K562 (cell line): ENCODE data around the gene RYK. TPM values are rescaled to one million over a fixed set of nuclear protein-coding genes. Genes with fewer than 3 reads are reported as not detected.

ENCODE experiments used
- ARID1B ChIP-seq: fragments of 450-650 bp; IDR thresholded peaks from 2 replicates; pipeline ENCODE4 v1.6.1; 2016; ENCODE audit warnings: antibody characterized with exemption, mild to moderate bottlenecking, inconsistent platforms
- BDP1 ChIP-seq: IDR thresholded peaks from 3 replicates; pipeline ENCODE4 v1.6.1; 2011; ENCODE audit not compliant: insufficient read length, insufficient read depth
- CBFB ChIP-seq: sonication (generic); formaldehyde crosslinking; IDR thresholded peaks from 2 replicates; pipeline ENCODE4 v1.4.0; 2020; ENCODE audit warnings: mild to moderate bottlenecking, missing genetic modification reagents
- CHAMP1 ChIP-seq: fragments of 450-650 bp; IDR thresholded peaks from 2 replicates; pipeline ENCODE4 v1.6.1; 2016; ENCODE audit warnings: mild to moderate bottlenecking
- DDX20 ChIP-seq: fragments of 450-650 bp; IDR thresholded peaks from 2 replicates; pipeline ENCODE4 v1.6.1; 2016; ENCODE audit warnings: missing genetic modification characterization, low read depth, mild to moderate bottlenecking, missing compliant biosample characterization, moderate library complexity
- ESRRB ChIP-seq: fragments of 250-450 bp; sonication (Bioruptor Pico); IDR thresholded peaks from 2 replicates; pipeline ENCODE4 v1.5.0; 2020; ENCODE audit warnings: mild to moderate bottlenecking, moderate library complexity, borderline replicate concordance
- ETV5 ChIP-seq: sonication (generic); formaldehyde crosslinking; IDR thresholded peaks from 2 replicates; pipeline ENCODE4 v1.4.0; 2020; ENCODE audit warnings: low read depth, mild to moderate bottlenecking, missing genetic modification reagents
- FOXJ3 ChIP-seq: sonication (generic); formaldehyde crosslinking; IDR thresholded peaks from 2 replicates; pipeline ENCODE4 v1.4.0; 2020; ENCODE audit warnings: mild to moderate bottlenecking, missing genetic modification reagents
- GMEB1 ChIP-seq: fragments of 250-450 bp; sonication (Bioruptor Pico); IDR thresholded peaks from 2 replicates; pipeline ENCODE4 v1.4.0; 2020; ENCODE audit warnings: mild to moderate bottlenecking
- HNRNPLL ChIP-seq: fragments of 200-400 bp; formaldehyde crosslinking; IDR thresholded peaks from 2 replicates; pipeline ENCODE4 v1.6.1; 2017; ENCODE audit warnings: low read length, low read depth, mild to moderate bottlenecking; ENCODE audit not compliant: poor library complexity, severe bottlenecking
- LARP7 ChIP-seq: fragments of 450-650 bp; IDR thresholded peaks from 2 replicates; pipeline ENCODE4 v1.6.1; 2016
- MTA1 ChIP-seq: fragments of 450-650 bp; IDR thresholded peaks from 2 replicates; pipeline ENCODE4 v1.6.1; 2017; ENCODE audit warnings: borderline replicate concordance
- NELFE ChIP-seq: IDR thresholded peaks from 2 replicates; pipeline ENCODE4 v1.6.1; 2011; ENCODE audit warnings: mild to moderate bottlenecking; ENCODE audit not compliant: insufficient read depth, insufficient read length
- PHB ChIP-seq: fragments of 250-450 bp; sonication (Bioruptor Pico); IDR thresholded peaks from 2 replicates; pipeline ENCODE4 v1.5.0; 2021
- PURB ChIP-seq: sonication (generic); formaldehyde crosslinking; IDR thresholded peaks from 2 replicates; pipeline ENCODE4 v1.9.0; 2021; ENCODE audit warnings: low read depth, mild to moderate bottlenecking, missing genetic modification reagents
- RAD51 ChIP-seq: fragments of 450-650 bp; IDR thresholded peaks from 2 replicates; pipeline ENCODE4 v1.7.1; 2016; ENCODE audit warnings: low read depth, mild to moderate bottlenecking, borderline replicate concordance
- RBM14 ChIP-seq: fragments of 200-400 bp; formaldehyde crosslinking; IDR thresholded peaks from 2 replicates; pipeline ENCODE4 v1.6.1; 2018; ENCODE audit warnings: low read depth, mild to moderate bottlenecking, low read length, moderate library complexity, borderline replicate concordance; ENCODE audit not compliant: insufficient read depth
- SIX5 ChIP-seq, 2 experiments: IDR thresholded peaks; 2 replicates each; pipeline ENCODE4 v1.6.1; 2011; ENCODE audit warnings: low read length in 2 of 2, borderline replicate concordance in 1 of 2, low read depth in 1 of 2, mild to moderate bottlenecking in 1 of 2, moderate library complexity in 1 of 2; ENCODE audit not compliant: insufficient read depth in 1 of 2
- SMARCC2 ChIP-seq: fragments of 450-650 bp; IDR thresholded peaks from 2 replicates; pipeline ENCODE4 v1.6.1; 2017; ENCODE audit warnings: antibody characterized with exemption, moderate library complexity, mild to moderate bottlenecking, low read depth
- TCF7 ChIP-seq: sonication (generic); IDR thresholded peaks from 2 replicates; pipeline ENCODE4 v1.6.1; 2016; ENCODE audit warnings: antibody characterized with exemption, borderline replicate concordance
- ZEB2 ChIP-seq: fragments of 450-650 bp; IDR thresholded peaks from 2 replicates; pipeline ENCODE4 v1.6.1; 2016
- ZFP91 ChIP-seq: sonication (generic); formaldehyde crosslinking; IDR thresholded peaks from 2 replicates; pipeline ENCODE4 v1.8.0; 2022; ENCODE audit warnings: mild to moderate bottlenecking, missing genetic modification reagents
- ZNF212 ChIP-seq: fragments of 450-650 bp; formaldehyde crosslinking; IDR thresholded peaks from 2 replicates; pipeline ENCODE4 v1.4.0; 2020; ENCODE audit warnings: mild to moderate bottlenecking
- polyA plus RNA-seq, 8 experiments: library from polyadenylated mRNA; depleted of rRNA in 4 of 8; stranded (reverse) in 5 of 8; unstranded in 3 of 8; fragments of >200 nt; fragmentation: Nextera tagmentation in 2 of 8; fragmentation: Illumina TruSeq in 1 of 8; extraction: Ambion mirVana in 2 of 8; extraction: Trizol in 1 of 8; gene quantifications; 2 replicates each; pipeline versions ENCODE4 v1.2.1 to v1.2.3, GENCODE V29; 2011 to 2014; ENCODE audit warnings: inconsistent platforms in 1 of 8, missing spikeins in 1 of 8
- total RNA-seq, 7 experiments: library from RNA; depleted of rRNA in 6 of 7; stranded (reverse); fragments of >200 nt in 6 of 7; fragmentation: Illumina TruSeq in 2 of 7; extraction: Trizol in 2 of 7; gene quantifications; 2 replicates each; pipeline versions ENCODE4 v1.2.1 to v1.2.3, GENCODE V29; 2011 to 2021; ENCODE audit warnings: low replicate concordance in 1 of 7
- TF ChIP-seq, protein P1 (sequence below): fragments of 450-650 bp; formaldehyde crosslinking; conservative IDR thresholded peaks from 2 replicates; pipeline ENCODE4 v1.4.0; 2022; ENCODE audit warnings: mild to moderate bottlenecking, missing genetic modification characterization

Gene RYK
- total and polyA plus RNA-seq, 9 of the 15 experiments (the other 6 are each of a cell fraction or from before 2014, with no cell fraction given): 4.2 to 29.5 (median 16.6) TPM

GRCh38 chr3:134250717-134251220 is at the start of gene RYK (continued):
- no peak for TF ChIP-seq NELFE
- TF ChIP-seq RAD51: no peak
- no peak for TF ChIP-seq SMARCC2
- no peak for TF ChIP-seq MTA1
- TF ChIP-seq ETV5 (CRISPR knock-in tag): no peak
- TF ChIP-seq ARID1B: no peak
- no peak for TF ChIP-seq RBM14
- no peak for TF ChIP-seq SIX5 (IDR thresholded peaks at IDR 0.05; ENCODE audit: borderline replicate concordance in 1 of 2, insufficient read depth in 1 of 2, low read depth in 1 of 2, low read length in 2 of 2)
- TF ChIP-seq, protein P1, sequence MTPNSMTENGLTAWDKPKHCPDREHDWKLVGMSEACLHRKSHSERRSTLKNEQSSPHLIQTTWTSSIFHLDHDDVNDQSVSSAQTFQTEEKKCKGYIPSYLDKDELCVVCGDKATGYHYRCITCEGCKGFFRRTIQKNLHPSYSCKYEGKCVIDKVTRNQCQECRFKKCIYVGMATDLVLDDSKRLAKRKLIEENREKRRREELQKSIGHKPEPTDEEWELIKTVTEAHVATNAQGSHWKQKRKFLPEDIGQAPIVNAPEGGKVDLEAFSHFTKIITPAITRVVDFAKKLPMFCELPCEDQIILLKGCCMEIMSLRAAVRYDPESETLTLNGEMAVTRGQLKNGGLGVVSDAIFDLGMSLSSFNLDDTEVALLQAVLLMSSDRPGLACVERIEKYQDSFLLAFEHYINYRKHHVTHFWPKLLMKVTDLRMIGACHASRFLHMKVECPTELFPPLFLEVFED (CRISPR knock-in tag): no peak
- no peak for TF ChIP-seq ESRRB (CRISPR knock-in tag)
- TF ChIP-seq FOXJ3 (CRISPR knock-in tag): no peak
- TF ChIP-seq ZFP91 (CRISPR knock-in tag): no peak
- no peak for TF ChIP-seq CBFB (CRISPR knock-in tag)
- TF ChIP-seq TCF7: no peak
- no peak for TF ChIP-seq CHAMP1
- TF ChIP-seq LARP7: no peak
- no peak for TF ChIP-seq PHB (CRISPR knock-in tag)
- TF ChIP-seq ZNF212: no peak
- TF ChIP-seq ZEB2: no peak
- no peak for TF ChIP-seq HNRNPLL
- TF ChIP-seq BDP1: no peak
- peak; percentile 92 for TF ChIP-seq GMEB1
- no peak for TF ChIP-seq DDX20 (tag)
- TF ChIP-seq PURB (CRISPR knock-in tag): no peak
